Brain microvascular endothelial cell (primary cell): ENCODE measurements around the gene KCNIP4.

Experiments used
- DNase-seq: peaks from one replicate; pipeline ENCODE4 v3.0.0-alpha.2; 2020
- H3K27ac ChIP-seq: fragments of 250-450 bp; sonication (Bioruptor Pico); 2 replicates; pipeline ENCODE4 v1.5.1; 2020; ENCODE audit warnings: mild to moderate bottlenecking, moderate library complexity
- H3K27me3 ChIP-seq: fragments of 250-450 bp; sonication (Bioruptor Pico); replicated peaks from 2 replicates; pipeline ENCODE4 v1.5.1; 2020; ENCODE audit warnings: mild to moderate bottlenecking
- H3K36me3 ChIP-seq: fragments of 250-450 bp; sonication (Bioruptor Pico); replicated peaks from 2 replicates; pipeline ENCODE4 v1.5.1; 2020; ENCODE audit warnings: mild to moderate bottlenecking
- H3K4me3 ChIP-seq: 2 replicates; pipeline ENCODE4 v1.5.1; 2011; ENCODE audit warnings: low read depth, mild to moderate bottlenecking, control low read depth, low read length, moderate library complexity
- CTCF ChIP-seq: IDR thresholded peaks from 2 replicates; pipeline ENCODE4 v1.5.1; 2011; ENCODE audit warnings: low read depth, mild to moderate bottlenecking, moderate library complexity, low read length, control low read depth, inconsistent platforms; ENCODE audit errors: missing control alignments
- in situ Hi-C: cut with HindIII; loops from 2 replicates; pipeline ENCODE4 v1.10.0; 2017; ENCODE audit warnings: low sequenced_read_pairs, low pct_ligation_motif_present

Gene KCNIP4

GRCh38 chr4:21790438-21791029 is 158.0 kb downstream of the KCNIP4 start:
- Histone ChIP-seq H3K4me3 (no peak overlapping the region), H3K27me3 (no peaks in the 10 kb centered on the region), H3K27ac (no peak overlapping the region), H3K36me3 (no peaks in the 10 kb centered on the region)
- DNase-seq, result no peak
- in situ Hi-C loops, result loop anchor here (25.0 kb wide), 1 partner anchor 597 kb away; no protein-coding TSS in a partner anchor
- TF ChIP-seq CTCF, result peak; percentile 20

DNA sequence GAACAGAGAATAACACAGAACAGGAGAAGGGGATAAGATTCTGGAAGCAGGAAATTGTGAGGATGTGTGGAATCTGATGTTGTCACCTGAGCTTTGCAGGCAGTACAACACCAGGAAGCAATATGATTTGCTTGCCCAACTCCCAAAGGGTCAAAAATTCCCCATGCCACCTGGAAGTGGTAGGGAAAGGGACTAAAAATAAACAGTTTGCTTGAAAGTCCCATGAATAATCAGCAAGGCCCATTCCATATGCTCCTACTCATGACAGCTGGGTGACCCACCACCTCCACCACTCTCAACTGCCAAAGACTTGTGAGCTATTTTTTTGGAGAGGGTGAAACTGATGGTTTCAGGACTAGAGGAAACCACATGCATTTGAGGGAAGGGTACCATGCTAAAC is 168.4 kb downstream of the KCNIP4 start:
- H3K27me3 ChIP-seq, result no peaks in the 10 kb centered on the region
- DNase-seq, result no peak
- no peaks in the 10 kb centered on the region for H3K36me3 ChIP-seq
- in situ Hi-C loops, result loop anchor here (25.0 kb wide), 1 partner anchor 607 kb away; no protein-coding TSS in a partner anchor
- no peak overlapping the region for H3K4me3 ChIP-seq
- no peak overlapping the region for H3K27ac ChIP-seq
- TF ChIP-seq CTCF, result no peak

DNA sequence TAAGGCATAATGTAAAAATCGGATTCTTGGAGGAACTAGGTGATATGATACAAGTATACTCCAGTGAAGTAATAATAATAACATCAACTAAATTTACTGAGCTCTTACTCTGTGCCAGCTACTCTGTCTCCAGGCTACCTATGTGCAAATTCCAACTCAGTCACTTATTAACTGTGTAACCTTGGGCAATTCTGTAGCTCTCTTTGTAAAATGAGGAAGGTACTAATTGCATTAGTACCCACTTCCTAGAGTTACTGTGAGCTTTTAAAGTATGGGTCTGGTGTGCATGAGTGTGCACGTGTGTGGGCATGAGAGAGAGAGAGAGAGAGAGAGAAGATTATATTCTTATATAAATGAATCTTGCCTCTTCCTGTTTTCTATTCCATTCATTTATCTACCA is 169.9 kb downstream of the KCNIP4 start:
- Histone ChIP-seq H3K4me3 (no peak overlapping the region), H3K27ac (no peak overlapping the region), H3K36me3 (no peaks in the 10 kb centered on the region), H3K27me3 (no peaks in the 10 kb centered on the region)
- no peak for DNase-seq
- in situ Hi-C loops, result loop anchor here (25.0 kb wide), 1 partner anchor 609 kb away; no protein-coding TSS in a partner anchor
- TF ChIP-seq CTCF, result no peak

- Histone ChIP-seq H3K27ac (no peak overlapping the region), H3K27me3 (no peaks in the 10 kb centered on the region), H3K36me3 (no peaks in the 10 kb centered on the region), H3K4me3 (no peak overlapping the region)
- no peak for TF ChIP-seq CTCF
- DNase-seq, result no peak
- in situ Hi-C loops, result loop anchor here (25.0 kb wide), 1 partner anchor 612 kb away; no protein-coding TSS in a partner anchor
Measured at GRCh38 chr4:21775703-21776102, 172.9 kb downstream of the KCNIP4 start.

- Histone ChIP-seq H3K27me3 (no peaks in the 10 kb centered on the region), H3K36me3 (no peaks in the 10 kb centered on the region), H3K27ac (peak overlapping the region; percentile 69), H3K4me3 (no peak overlapping the region)
- DNase-seq, result peak; percentile 72
- TF ChIP-seq CTCF, result no peak
- in situ Hi-C loops, result loop anchor here (25.0 kb wide), 1 partner anchor 257 kb away; no protein-coding TSS in a partner anchor
Measured at GRCh38 chr4:21769404-21770147, 179.0 kb downstream of the KCNIP4 start.
